Measurements from ENCODE around the gene DPCD.
"Not testable (repeated sequence)": the region's sequence is repeated elsewhere in the genome, so short reads cannot be mapped to it uniquely, and the experiment has no call there.

DPCD gene

DNA sequence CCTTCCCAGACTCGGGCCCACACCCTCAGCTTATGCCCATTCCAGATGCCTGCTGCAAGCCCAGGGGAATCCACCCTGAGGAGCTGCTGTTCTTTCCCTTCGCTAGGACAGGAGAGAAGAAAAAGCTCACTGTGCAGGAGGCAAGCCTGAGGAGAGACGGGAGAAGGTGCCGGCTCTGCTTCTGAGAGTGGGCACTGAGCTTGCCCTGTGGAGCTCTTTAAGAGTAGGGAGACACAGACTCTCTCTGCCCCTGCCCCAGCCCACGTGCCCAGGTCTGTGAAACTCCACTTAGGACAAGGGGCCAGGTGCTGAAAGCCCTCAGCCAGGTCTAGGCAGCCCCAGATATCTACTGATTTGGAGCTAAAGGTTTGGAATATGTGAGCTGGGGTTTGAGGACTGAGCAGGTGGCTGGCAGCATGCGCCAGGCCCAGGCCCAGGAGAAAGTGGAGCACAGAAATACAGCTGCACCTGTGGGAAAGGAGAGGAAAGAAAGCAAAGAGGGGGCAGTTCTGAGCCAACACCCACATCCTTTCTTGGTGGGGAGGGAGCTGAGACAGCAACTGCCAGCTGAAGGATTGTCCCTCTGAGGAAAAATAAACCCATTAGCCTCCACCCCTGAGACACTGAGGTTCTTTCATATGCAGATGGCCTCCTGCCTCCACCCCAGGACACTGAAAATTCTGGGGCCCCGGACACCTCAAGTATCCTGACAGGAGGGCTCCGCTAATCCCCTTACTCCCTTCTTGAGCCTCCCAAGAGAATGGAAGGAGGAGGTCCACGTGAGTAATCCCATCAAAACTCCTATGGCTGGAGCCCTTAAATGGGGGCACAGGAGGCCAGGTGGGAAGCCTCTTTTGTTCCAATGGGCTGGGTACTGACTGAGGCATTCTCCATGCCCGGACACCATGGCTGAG is 7.4 kb upstream of the DPCD start:
- Histone ChIP-seq H3K36me3 (ENCODE audit: control insufficient read depth in 2 of 2, insufficient read depth in 2 of 2, low read length in 2 of 2) (peaks cover 24 to 41% of the 10 kb centered on the region in 2 donors), H3K9ac (ENCODE audit: low read depth in 1 of 2, low read length in 2 of 2) (no peak overlapping the region)

GRCh38 chr10:101585841-101586240 is 2.3 kb upstream of the DPCD start:
- H3K27ac ChIP-seq (ENCODE audit: low read depth in 2 of 2, low read length in 2 of 2), result no peak overlapping the region
- peaks cover 14 to 25% of the 10 kb centered on the region in 2 donors for H3K36me3 ChIP-seq (ENCODE audit: control insufficient read depth in 2 of 2, insufficient read depth in 2 of 2, low read length in 2 of 2)
- H3K27me3 ChIP-seq (ENCODE audit: control insufficient read depth in 2 of 2, insufficient read depth in 2 of 2, low read length in 2 of 2), result no peaks in the 10 kb centered on the region
- no peaks in the 10 kb centered on the region for H3K9me3 ChIP-seq (ENCODE audit: control insufficient read depth in 2 of 2, low read length in 2 of 2)
- H3K9ac ChIP-seq (ENCODE audit: low read depth in 1 of 2, low read length in 2 of 2), result no peak overlapping the region
- no peak overlapping the region for H3K4me3 ChIP-seq (ENCODE audit: low read length in 2 of 2)
- peaks cover 13% of the 10 kb centered on the region in 2 donors for H3K4me1 ChIP-seq (ENCODE audit: control insufficient read depth in 2 of 2, insufficient read depth in 2 of 2, low read length in 2 of 2)

More for the DNA sequence above, 7.4 kb upstream of the DPCD start:
- Histone ChIP-seq H3K4me1 (ENCODE audit: control insufficient read depth in 2 of 2, insufficient read depth in 2 of 2, low read length in 2 of 2) (no peaks in the 10 kb centered on the region), H3K27ac (ENCODE audit: low read depth in 2 of 2, low read length in 2 of 2) (no peak overlapping the region), H3K4me3 (ENCODE audit: low read length in 2 of 2) (no peak overlapping the region), H3K27me3 (ENCODE audit: control insufficient read depth in 2 of 2, insufficient read depth in 2 of 2, low read length in 2 of 2) (no peaks in the 10 kb centered on the region), H3K9me3 (ENCODE audit: control insufficient read depth in 2 of 2, low read length in 2 of 2) (no peaks in the 10 kb centered on the region)

DNA sequence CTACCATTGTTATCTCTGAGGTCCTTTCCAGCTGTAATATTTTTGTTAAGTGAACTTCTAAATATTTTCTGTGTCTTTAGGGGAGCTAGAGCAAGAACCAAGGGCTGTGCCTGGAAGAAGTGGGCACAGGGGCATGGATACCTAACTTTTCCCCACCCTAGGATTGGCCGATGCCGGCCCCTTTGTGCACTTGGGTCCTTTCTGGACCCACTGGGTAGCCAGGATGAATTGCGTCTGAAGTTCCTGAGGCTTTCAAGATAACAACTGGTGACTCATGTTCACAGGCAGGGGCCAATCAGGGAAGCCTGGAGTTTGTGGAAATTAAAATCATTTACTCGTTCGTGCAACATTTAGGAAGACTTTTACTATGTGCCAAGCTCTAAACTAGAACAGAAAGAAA is 758 bp downstream of the DPCD start:
- H3K4me3 ChIP-seq (ENCODE audit: low read length in 2 of 2), result peak overlapping the region; percentile 96
- peaks cover 0 to 7% of the 10 kb centered on the region in 2 donors for H3K36me3 ChIP-seq (ENCODE audit: control insufficient read depth in 2 of 2, insufficient read depth in 2 of 2, low read length in 2 of 2)
- no peaks in the 10 kb centered on the region for H3K27me3 ChIP-seq (ENCODE audit: control insufficient read depth in 2 of 2, insufficient read depth in 2 of 2, low read length in 2 of 2)
- H3K27ac ChIP-seq (ENCODE audit: low read depth in 2 of 2, low read length in 2 of 2), result no peak overlapping the region
- peak overlapping the region in 1 of 2 donors; percentile 80 for H3K9ac ChIP-seq (ENCODE audit: low read depth in 1 of 2, low read length in 2 of 2)
- H3K4me1 ChIP-seq (ENCODE audit: control insufficient read depth in 2 of 2, insufficient read depth in 2 of 2, low read length in 2 of 2), result peaks cover 13% of the 10 kb centered on the region in 2 donors
- H3K9me3 ChIP-seq (ENCODE audit: control insufficient read depth in 2 of 2, low read length in 2 of 2), result no peaks in the 10 kb centered on the region

DNA sequence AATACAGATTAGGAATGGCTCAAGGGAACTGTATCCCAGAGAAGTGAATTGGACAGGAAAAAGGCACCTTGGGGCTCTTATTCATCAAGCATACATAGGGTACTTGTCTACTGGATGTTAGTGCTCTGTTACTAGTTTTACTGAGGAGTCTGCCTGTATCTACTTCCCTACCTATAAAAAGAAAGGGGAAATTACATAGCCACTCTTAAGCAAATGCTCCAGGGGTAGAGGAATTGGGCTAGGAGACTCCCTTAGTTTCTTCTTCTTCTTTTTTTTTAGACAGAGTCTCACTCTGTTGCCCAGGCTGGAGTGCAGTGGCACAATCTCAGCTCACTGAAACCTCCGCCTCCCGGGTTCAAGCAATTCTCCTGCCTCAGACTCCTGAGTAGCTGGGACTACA is 5.2 kb downstream of the DPCD start:
- H3K4me3 ChIP-seq (ENCODE audit: low read length in 2 of 2); H3K27me3 ChIP-seq (ENCODE audit: control insufficient read depth in 2 of 2, insufficient read depth in 2 of 2, low read length in 2 of 2); H3K36me3 ChIP-seq (ENCODE audit: control insufficient read depth in 2 of 2, insufficient read depth in 2 of 2, low read length in 2 of 2); H3K4me1 ChIP-seq (ENCODE audit: control insufficient read depth in 2 of 2, insufficient read depth in 2 of 2, low read length in 2 of 2); H3K27ac ChIP-seq (ENCODE audit: low read depth in 2 of 2, low read length in 2 of 2); H3K9me3 ChIP-seq (ENCODE audit: control insufficient read depth in 2 of 2, low read length in 2 of 2); H3K9ac ChIP-seq (ENCODE audit: low read depth in 1 of 2, low read length in 2 of 2): not testable (repeated sequence)

GRCh38 chr10:101595591-101596433 is 7.7 kb downstream of the DPCD start:
- H3K36me3 ChIP-seq (ENCODE audit: control insufficient read depth in 2 of 2, insufficient read depth in 2 of 2, low read length in 2 of 2), result peaks cover 0 to 2% of the 10 kb centered on the region in 2 donors
- H3K4me3 ChIP-seq (ENCODE audit: low read length in 2 of 2), result no peak overlapping the region
- no peak overlapping the region for H3K27ac ChIP-seq (ENCODE audit: low read depth in 2 of 2, low read length in 2 of 2)

DNA sequence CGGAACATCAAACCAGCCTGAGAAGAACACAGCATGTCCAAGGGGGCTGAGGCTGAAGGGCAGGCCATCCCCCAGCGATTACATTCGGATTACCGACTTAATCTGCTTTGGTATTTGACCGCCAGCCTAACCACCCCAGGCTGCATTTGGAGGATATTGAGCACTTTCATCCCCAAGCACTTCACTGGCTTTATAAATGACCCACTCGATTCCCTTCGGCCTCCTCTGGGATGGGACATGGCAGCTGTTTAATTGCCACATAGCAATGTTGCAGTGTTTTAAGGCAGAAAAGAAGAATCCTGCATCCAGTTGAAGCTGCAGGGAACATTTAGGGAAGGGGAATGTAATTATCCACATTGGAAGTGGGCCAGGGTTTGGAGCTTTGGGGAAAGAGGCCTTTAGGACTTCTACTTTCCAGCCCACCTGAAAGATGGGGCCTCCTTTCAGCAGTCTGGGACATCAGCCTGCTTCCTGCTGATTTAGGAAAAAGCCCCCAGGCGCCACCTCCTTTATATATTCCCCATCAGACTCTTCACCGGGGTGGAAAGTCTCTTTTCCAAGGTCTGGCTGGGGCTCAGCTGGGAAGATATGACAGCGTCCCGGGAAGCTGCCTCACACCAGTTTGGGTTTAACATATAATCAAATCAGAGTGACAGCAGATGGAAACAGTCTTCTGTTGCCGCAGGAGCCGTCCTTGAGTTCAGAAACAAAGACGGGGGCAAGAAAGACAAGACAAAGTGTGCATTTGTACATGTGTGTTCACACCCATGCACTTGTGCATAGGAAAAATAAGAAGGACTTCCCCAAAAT is 9.2 kb downstream of the DPCD start:
- H3K4me3 ChIP-seq (ENCODE audit: low read length in 2 of 2), result no peak overlapping the region
- no peaks in the 10 kb centered on the region for H3K4me1 ChIP-seq (ENCODE audit: control insufficient read depth in 2 of 2, insufficient read depth in 2 of 2, low read length in 2 of 2)
- H3K36me3 ChIP-seq (ENCODE audit: control insufficient read depth in 2 of 2, insufficient read depth in 2 of 2, low read length in 2 of 2), result peaks cover 0 to 2% of the 10 kb centered on the region in 2 donors
- H3K9ac ChIP-seq (ENCODE audit: low read depth in 1 of 2, low read length in 2 of 2), result no peak overlapping the region
- no peaks in the 10 kb centered on the region for H3K9me3 ChIP-seq (ENCODE audit: control insufficient read depth in 2 of 2, low read length in 2 of 2)
- no peaks in the 10 kb centered on the region for H3K27me3 ChIP-seq (ENCODE audit: control insufficient read depth in 2 of 2, insufficient read depth in 2 of 2, low read length in 2 of 2)
- H3K27ac ChIP-seq (ENCODE audit: low read depth in 2 of 2, low read length in 2 of 2), result no peak overlapping the region

More at GRCh38 chr10:101595591-101596433, 7.7 kb downstream of the DPCD start:
- Histone ChIP-seq H3K4me1 (ENCODE audit: control insufficient read depth in 2 of 2, insufficient read depth in 2 of 2, low read length in 2 of 2) (no peaks in the 10 kb centered on the region), H3K9ac (ENCODE audit: low read depth in 1 of 2, low read length in 2 of 2) (no peak overlapping the region), H3K9me3 (ENCODE audit: control insufficient read depth in 2 of 2, low read length in 2 of 2) (no peaks in the 10 kb centered on the region), H3K27me3 (ENCODE audit: control insufficient read depth in 2 of 2, insufficient read depth in 2 of 2, low read length in 2 of 2) (no peaks in the 10 kb centered on the region)

DNA sequence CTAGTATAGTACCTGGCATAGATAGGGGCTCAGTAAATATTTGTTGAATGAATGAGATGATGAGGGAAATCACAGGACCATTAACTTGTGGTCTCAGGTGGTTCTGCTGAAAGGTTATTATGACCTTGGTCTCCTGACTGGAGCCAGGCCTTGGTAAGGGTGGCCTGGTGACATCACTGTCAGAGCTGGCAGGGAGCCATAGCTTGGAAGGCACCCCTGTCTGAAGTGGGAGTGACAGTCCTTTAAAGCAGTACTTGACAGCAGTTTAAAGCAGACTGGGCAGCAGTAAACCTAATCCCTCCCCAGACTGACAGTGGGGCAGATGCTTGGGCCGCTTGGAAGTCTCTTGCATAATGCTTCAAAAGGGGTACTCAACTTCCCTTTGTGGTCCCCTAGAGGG is 13.4 kb downstream of the DPCD start:
- no peak overlapping the region for H3K27ac ChIP-seq (ENCODE audit: low read depth in 2 of 2, low read length in 2 of 2)
- H3K4me3 ChIP-seq (ENCODE audit: low read length in 2 of 2), result no peak overlapping the region
- H3K4me1 ChIP-seq (ENCODE audit: control insufficient read depth in 2 of 2, insufficient read depth in 2 of 2, low read length in 2 of 2), result no peaks in the 10 kb centered on the region
- H3K9ac ChIP-seq (ENCODE audit: low read depth in 1 of 2, low read length in 2 of 2), result no peak overlapping the region
- no peaks in the 10 kb centered on the region for H3K9me3 ChIP-seq (ENCODE audit: control insufficient read depth in 2 of 2, low read length in 2 of 2)
- no peaks in the 10 kb centered on the region for H3K27me3 ChIP-seq (ENCODE audit: control insufficient read depth in 2 of 2, insufficient read depth in 2 of 2, low read length in 2 of 2)
- peaks cover 2 to 10% of the 10 kb centered on the region in 2 donors for H3K36me3 ChIP-seq (ENCODE audit: control insufficient read depth in 2 of 2, insufficient read depth in 2 of 2, low read length in 2 of 2)

DNA sequence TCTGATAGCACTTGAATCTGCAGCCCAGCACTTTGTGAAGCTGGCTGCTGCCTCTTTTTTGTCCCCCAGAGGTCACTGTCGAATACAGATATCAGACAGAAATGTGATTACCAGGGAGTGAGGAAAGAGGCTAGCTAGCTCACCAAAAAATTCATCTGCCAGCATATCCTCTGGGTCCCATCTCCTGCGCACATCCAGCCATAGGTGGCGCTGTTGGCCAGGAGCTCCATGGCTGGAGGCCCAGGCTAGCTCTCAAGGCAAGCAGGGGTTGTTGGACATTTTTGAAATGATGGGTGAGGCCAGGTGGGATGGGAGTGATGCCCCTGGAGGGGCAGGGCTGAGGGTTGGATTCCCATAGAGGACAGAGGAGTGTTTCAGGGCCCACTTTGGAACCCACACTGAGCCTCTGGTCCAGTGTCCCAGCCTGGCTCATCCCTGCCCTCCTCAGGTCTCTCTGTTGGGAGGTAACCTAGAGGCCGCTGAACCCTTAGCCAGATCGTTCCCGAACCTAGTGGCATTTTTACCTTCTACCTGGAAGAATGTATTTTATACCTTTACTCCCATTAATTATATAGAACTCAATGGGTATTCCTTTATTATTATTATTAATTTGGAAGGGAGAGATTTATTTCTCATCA is 14.8 kb downstream of the DPCD start:
- no peak overlapping the region for H3K9ac ChIP-seq (ENCODE audit: low read depth in 1 of 2, low read length in 2 of 2)
- peaks cover 13 to 21% of the 10 kb centered on the region in 2 donors for H3K36me3 ChIP-seq (ENCODE audit: control insufficient read depth in 2 of 2, insufficient read depth in 2 of 2, low read length in 2 of 2)
- no peaks in the 10 kb centered on the region for H3K4me1 ChIP-seq (ENCODE audit: control insufficient read depth in 2 of 2, insufficient read depth in 2 of 2, low read length in 2 of 2)
- no peak overlapping the region for H3K27ac ChIP-seq (ENCODE audit: low read depth in 2 of 2, low read length in 2 of 2)
- H3K27me3 ChIP-seq (ENCODE audit: control insufficient read depth in 2 of 2, insufficient read depth in 2 of 2, low read length in 2 of 2), result no peaks in the 10 kb centered on the region
- H3K4me3 ChIP-seq (ENCODE audit: low read length in 2 of 2), result no peak overlapping the region
- H3K9me3 ChIP-seq (ENCODE audit: control insufficient read depth in 2 of 2, low read length in 2 of 2), result no peaks in the 10 kb centered on the region

GRCh38 chr10:101607124-101607523 is 19.0 kb downstream of the DPCD start:
- no peaks in the 10 kb centered on the region for H3K27me3 ChIP-seq (ENCODE audit: control insufficient read depth in 2 of 2, insufficient read depth in 2 of 2, low read length in 2 of 2)
- no peak overlapping the region for H3K9ac ChIP-seq (ENCODE audit: low read depth in 1 of 2, low read length in 2 of 2)
- no peak overlapping the region for H3K27ac ChIP-seq (ENCODE audit: low read depth in 2 of 2, low read length in 2 of 2)
- H3K4me3 ChIP-seq (ENCODE audit: low read length in 2 of 2), result no peak overlapping the region
- H3K36me3 ChIP-seq (ENCODE audit: control insufficient read depth in 2 of 2, insufficient read depth in 2 of 2, low read length in 2 of 2), result peaks cover 44 to 61% of the 10 kb centered on the region in 2 donors
- no peaks in the 10 kb centered on the region for H3K4me1 ChIP-seq (ENCODE audit: control insufficient read depth in 2 of 2, insufficient read depth in 2 of 2, low read length in 2 of 2)
- H3K9me3 ChIP-seq (ENCODE audit: control insufficient read depth in 2 of 2, low read length in 2 of 2), result no peaks in the 10 kb centered on the region

All from mucosa of rectum (tissue), 2 donors.